ENCODE measurements around the gene GIMAP2.

The GIMAP2 gene

GRCh38 chr7:150742286-150742968 lies 56.9 kb downstream of the GIMAP2 start:
- CTCF ChIA-PET, result interaction anchor here (0.6 to 1.4 kb wide), 2 partner anchors 9 to 294 kb away, joined by 3 to 4 read pairs; no protein-coding TSS in a partner anchor
- DNase-seq (ENCODE audit: extremely low spot score), result no peak
- POLR2A ChIA-PET, result no interaction called here
- TF ChIP-seq LEF1 (IDR thresholded peaks at IDR 0.05; ENCODE audit: borderline replicate concordance), result no peak
- TF ChIP-seq L3MBTL2 (conservative IDR thresholded peaks at IDR 0.05), result no peak
- no peak for TF ChIP-seq BHLHE40 (IDR thresholded peaks at IDR 0.05; ENCODE audit: borderline replicate concordance)
- TF ChIP-seq CTBP1 (IDR thresholded peaks at IDR 0.05; ENCODE audit: borderline replicate concordance), result no peak
- no peak for TF ChIP-seq ELF4 (IDR thresholded peaks at IDR 0.05)
- no peak for TF ChIP-seq ZNF384 (IDR thresholded peaks at IDR 0.05)
- no peak for TF ChIP-seq ARNT (IDR thresholded peaks at IDR 0.05)
- no peak for TF ChIP-seq SP1 (IDR thresholded peaks at IDR 0.05)
- TF ChIP-seq FOXK2 (IDR thresholded peaks at IDR 0.05), result no peak
- TF ChIP-seq NFRKB (IDR thresholded peaks at IDR 0.05), result no peak
- TF ChIP-seq HDGF (IDR thresholded peaks at IDR 0.05; ENCODE audit: borderline replicate concordance), result no peak
- TF ChIP-seq SUZ12 (IDR thresholded peaks at IDR 0.05), result no peak
- no peak for TF ChIP-seq FOXA1 (IDR thresholded peaks at IDR 0.05)
- no peak for TF ChIP-seq TARDBP (IDR thresholded peaks at IDR 0.05)
- TF ChIP-seq FOXM1 (IDR thresholded peaks at IDR 0.05; ENCODE audit: borderline replicate concordance), result no peak
- no peak for TF ChIP-seq PKNOX1 (IDR thresholded peaks at IDR 0.05)

Data from HEK293T (cell line).